Esophagus squamous epithelium (tissue), 5 donors: ENCODE data around the gene BCAP29. TPM values are rescaled to one million over a fixed set of nuclear protein-coding genes. Genes with fewer than 3 reads are reported as not detected.

Source experiments
- DNase-seq: peaks from one replicate; lab custom pipeline; 2025; lab: John Stamatoyannopoulos, UW
- H3K27ac ChIP-seq, 4 donors: fragments of 200-600 bp; sonication (generic); one replicate each; pipeline ENCODE4 v1.5.1; 2016 to 2019; ENCODE audit warnings: mild to moderate bottlenecking in 1 of 4
- H3K27me3 ChIP-seq, 4 donors: fragments of 200-600 bp; sonication (generic); 1 replicate in 3 of 4; 2 replicates in 1 of 4; pipeline versions ENCODE4 v1.5.1 to v1.6.0; 2017 to 2021; ENCODE audit warnings: antibody characterized with exemption in 1 of 4
- H3K36me3 ChIP-seq, 3 donors: fragments of 200-600 bp; sonication (generic); one replicate each; pipeline ENCODE4 v1.5.1; 2016 to 2019
- H3K4me1 ChIP-seq, 3 donors: fragments of 200-600 bp; sonication (generic); one replicate each; pipeline ENCODE4 v1.5.1; 2017 to 2019
- H3K4me3 ChIP-seq, 4 donors: fragments of 200-600 bp; sonication (generic); 1 replicate in 3 of 4; 2 replicates in 1 of 4; pipeline ENCODE4 v1.5.1; 2016 to 2019; ENCODE audit warnings: mild to moderate bottlenecking in 2 of 4, moderate library complexity in 1 of 4
- H3K9me3 ChIP-seq, 3 donors: fragments of 200-600 bp; sonication (generic); one replicate each; pipeline ENCODE4 v1.5.1; 2016 to 2019
- POLR2A ChIP-seq, 4 donors: fragments of 450-650 bp; IDR thresholded peaks; one replicate each; pipeline ENCODE4 v1.6.1; 2017; ENCODE audit warnings: antibody characterized with exemption in 4 of 4, mild to moderate bottlenecking in 4 of 4, moderate library complexity in 3 of 4
- WGBS, 2 donors: methylation state at CpG; one replicate each; pipeline ENCODE4 v1.1.5; 2018; 5-methylcytosine and 5-hydroxymethylcytosine counted together
- intact Hi-C: fragments of 100-400 bp; cut with DNase I; formaldehyde crosslinking; loops from one replicate; pipeline ENCODE4 v1.15.0; 2022
- total RNA-seq, 4 donors: library from RNA; depleted of rRNA; stranded (reverse); fragments of >200 nt; gene quantifications; one replicate each; pipeline ENCODE4 v1.1.0, GENCODE V29; 2016
- TF ChIP-seq, protein P1 (sequence below), 6 experiments: fragments of 450-650 bp in 4 of 6; fragments of 200-600 bp in 2 of 6; sonication (generic) in 2 of 6; IDR thresholded peaks; one replicate each; pipeline ENCODE4 v1.5.1; 2016 to 2019; ENCODE audit warnings: antibody characterized with exemption in 6 of 6, mild to moderate bottlenecking in 4 of 6, moderate library complexity in 4 of 6
- donor health status: DM: yes; HTN: yes; CAD: no.

BCAP29 gene
- total RNA-seq, 4 donors from 2014 or later, result 68.7 to 96.3 (median 92.2) TPM

DNA sequence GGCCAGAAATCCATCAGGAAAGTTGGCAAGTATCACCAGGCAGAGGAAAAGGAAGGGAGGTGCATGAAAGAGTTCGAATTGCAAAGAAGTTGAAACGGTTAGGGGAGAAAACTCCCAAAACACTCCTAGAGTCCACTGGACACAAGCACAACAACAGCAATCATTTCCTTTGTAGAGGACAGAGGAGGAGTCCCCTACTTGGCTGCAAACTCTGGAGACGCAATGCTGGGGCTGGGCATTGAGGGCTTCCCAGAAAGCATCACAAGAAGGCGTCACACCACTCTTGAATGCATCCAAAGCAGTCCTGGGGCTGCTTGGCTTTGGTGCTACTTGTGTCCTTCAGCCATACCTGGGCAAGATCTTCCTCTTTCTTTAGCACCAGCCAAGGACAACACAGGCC is 62.5 kb downstream of the BCAP29 start:
- 70 to 76% methylated on average over 4 of the region's 4 CpGs for WGBS, 2 donors

DNA sequence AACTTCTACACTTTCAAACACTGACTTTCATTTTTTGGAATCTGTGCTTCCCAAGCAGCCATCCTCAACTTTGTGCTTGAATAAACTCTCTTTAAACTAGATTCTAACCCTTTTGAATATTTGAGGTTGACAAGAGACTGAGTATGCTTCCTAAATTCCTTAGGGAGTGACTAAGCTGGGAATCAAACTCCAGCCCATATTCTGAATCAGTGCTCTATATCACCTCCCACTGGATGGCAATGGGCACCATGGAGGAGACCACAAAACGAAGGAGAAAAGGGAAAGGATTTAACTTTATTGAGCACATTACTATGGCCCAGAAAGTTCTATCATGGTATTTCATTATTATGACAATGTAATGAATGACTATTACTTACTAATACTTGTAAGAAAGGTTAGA is 63.4 kb downstream of the BCAP29 start:
- peaks cover 0 to 9% (median 0%) of the 10 kb centered on the region in 3 donors for H3K4me1 ChIP-seq
- WGBS, 2 donors, result 42 to 65% methylated on average over 1 of the region's 1 CpG
- intact Hi-C loops, result no loop called here
- TF ChIP-seq, protein P1, sequence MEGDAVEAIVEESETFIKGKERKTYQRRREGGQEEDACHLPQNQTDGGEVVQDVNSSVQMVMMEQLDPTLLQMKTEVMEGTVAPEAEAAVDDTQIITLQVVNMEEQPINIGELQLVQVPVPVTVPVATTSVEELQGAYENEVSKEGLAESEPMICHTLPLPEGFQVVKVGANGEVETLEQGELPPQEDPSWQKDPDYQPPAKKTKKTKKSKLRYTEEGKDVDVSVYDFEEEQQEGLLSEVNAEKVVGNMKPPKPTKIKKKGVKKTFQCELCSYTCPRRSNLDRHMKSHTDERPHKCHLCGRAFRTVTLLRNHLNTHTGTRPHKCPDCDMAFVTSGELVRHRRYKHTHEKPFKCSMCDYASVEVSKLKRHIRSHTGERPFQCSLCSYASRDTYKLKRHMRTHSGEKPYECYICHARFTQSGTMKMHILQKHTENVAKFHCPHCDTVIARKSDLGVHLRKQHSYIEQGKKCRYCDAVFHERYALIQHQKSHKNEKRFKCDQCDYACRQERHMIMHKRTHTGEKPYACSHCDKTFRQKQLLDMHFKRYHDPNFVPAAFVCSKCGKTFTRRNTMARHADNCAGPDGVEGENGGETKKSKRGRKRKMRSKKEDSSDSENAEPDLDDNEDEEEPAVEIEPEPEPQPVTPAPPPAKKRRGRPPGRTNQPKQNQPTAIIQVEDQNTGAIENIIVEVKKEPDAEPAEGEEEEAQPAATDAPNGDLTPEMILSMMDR (IDR thresholded peaks at IDR 0.05), result no peak
- TF ChIP-seq POLR2A (IDR thresholded peaks at IDR 0.05), result no peak
- no peak overlapping the region for H3K27ac ChIP-seq
- no peak overlapping the region for H3K4me3 ChIP-seq
- no peak for DNase-seq
- H3K9me3 ChIP-seq, result no peaks in the 10 kb centered on the region
- H3K27me3 ChIP-seq, result no peaks in the 10 kb centered on the region
- no peaks in the 10 kb centered on the region for H3K36me3 ChIP-seq

More for the DNA sequence above, 62.5 kb downstream of the BCAP29 start:
- H3K9me3 ChIP-seq, result no peaks in the 10 kb centered on the region
- peaks cover 0 to 9% (median 0%) of the 10 kb centered on the region in 3 donors for H3K4me1 ChIP-seq
- no peak overlapping the region for H3K4me3 ChIP-seq
- no peaks in the 10 kb centered on the region for H3K27me3 ChIP-seq
- TF ChIP-seq, protein P1 (IDR thresholded peaks at IDR 0.05), result no peak
- TF ChIP-seq POLR2A (IDR thresholded peaks at IDR 0.05), result no peak
- no peak for DNase-seq
- intact Hi-C loops, result no loop called here
- no peaks in the 10 kb centered on the region for H3K36me3 ChIP-seq
- H3K27ac ChIP-seq, result no peak overlapping the region

DNA sequence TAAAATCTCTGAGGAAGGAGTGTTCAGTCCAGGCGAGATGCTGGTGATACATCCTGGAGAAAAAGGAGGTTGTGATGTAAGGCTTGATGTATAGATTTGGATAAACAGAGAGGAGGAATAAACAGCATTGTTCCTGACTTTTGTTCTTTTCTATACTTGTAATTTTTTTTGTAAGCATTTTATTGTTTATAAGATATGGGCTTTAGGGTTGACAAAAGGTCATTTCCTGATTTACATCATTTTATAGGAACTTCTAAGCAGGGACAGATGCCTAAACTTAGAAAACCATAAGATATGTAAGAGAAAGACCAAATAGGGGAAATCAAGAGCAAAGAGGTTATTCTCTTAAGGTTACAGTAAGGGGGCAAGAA is 63.9 kb downstream of the BCAP29 start:
- Histone ChIP-seq H3K27me3 (no peaks in the 10 kb centered on the region), H3K36me3 (no peaks in the 10 kb centered on the region), H3K9me3 (no peaks in the 10 kb centered on the region), H3K4me3 (no peak overlapping the region), H3K27ac (no peak overlapping the region), H3K4me1 (peaks cover 0 to 9% (median 0%) of the 10 kb centered on the region in 3 donors)
- WGBS, 2 donors, result 70 to 85% methylated on average over 1 of the region's 1 CpG
- no peak for TF ChIP-seq POLR2A (IDR thresholded peaks at IDR 0.05)
- TF ChIP-seq, protein P1 (IDR thresholded peaks at IDR 0.05), result no peak
- DNase-seq, result no peak
- intact Hi-C loops, result no loop called here

DNA sequence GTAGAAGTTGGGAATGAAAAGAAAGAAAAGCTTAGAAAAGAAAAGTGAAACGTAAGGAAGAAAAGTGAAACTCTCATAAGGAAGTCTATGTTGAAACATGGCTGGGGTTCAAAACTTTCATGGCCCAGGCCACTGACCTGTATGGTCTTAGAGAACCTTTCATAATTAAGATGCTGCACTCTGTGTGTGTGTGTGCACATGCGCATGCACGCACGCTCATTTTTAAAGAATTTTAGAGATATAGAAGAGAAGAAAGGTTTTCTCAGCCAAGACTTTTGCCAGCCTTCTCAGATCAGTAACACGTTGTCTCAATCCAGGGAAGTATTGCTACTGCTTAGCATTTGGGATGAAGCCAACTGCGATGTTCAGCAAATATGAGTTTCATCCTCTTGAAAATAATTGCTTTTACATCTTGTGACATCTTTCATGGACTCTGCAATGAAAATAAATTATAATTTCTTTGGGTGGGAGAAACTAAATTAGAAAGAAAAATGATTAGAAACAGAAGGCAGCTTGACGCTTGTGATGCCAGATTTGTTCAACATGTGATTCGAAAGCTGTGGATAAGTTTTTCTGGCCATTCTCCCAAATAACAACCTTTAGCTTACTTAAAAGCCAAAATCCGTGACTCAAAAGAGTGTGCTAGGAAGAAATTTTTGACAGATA is 64.4 kb downstream of the BCAP29 start:
- no peak for TF ChIP-seq POLR2A (IDR thresholded peaks at IDR 0.05)
- TF ChIP-seq, protein P1 (IDR thresholded peaks at IDR 0.05), result no peak
- intact Hi-C loops, result no loop called here
- H3K36me3 ChIP-seq, result no peaks in the 10 kb centered on the region
- DNase-seq, result no peak
- no peaks in the 10 kb centered on the region for H3K27me3 ChIP-seq
- H3K4me1 ChIP-seq, result peaks cover 0 to 9% (median 0%) of the 10 kb centered on the region in 3 donors
- WGBS, 2 donors, result 39 to 45% methylated on average over 9 of the region's 9 CpGs
- H3K4me3 ChIP-seq, result peak overlapping the region in 1 of 4 donors; percentile 7
- H3K27ac ChIP-seq, result no peak overlapping the region
- no peaks in the 10 kb centered on the region for H3K9me3 ChIP-seq

DNA sequence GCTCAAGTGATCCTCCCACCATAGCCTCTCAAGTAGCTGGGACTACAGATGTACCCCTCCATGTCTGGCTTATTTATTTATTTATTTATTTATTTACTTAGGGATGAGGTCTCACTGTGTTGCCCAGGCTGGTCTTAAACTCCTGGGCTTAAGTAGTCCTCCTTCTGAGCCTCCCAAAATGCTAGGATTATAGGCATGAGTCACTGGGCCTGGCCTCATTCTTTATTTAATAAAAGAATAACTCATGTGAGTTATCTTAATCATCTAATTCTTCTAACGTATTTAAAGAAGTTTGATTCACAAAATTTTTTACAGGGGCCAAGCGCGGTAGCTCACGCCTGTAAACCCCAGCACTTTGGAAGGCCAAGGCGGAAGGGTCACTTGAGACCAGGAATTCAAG is 72.6 kb downstream of the BCAP29 start:
- Histone ChIP-seq H3K4me3 (no peak overlapping the region), H3K4me1 (no peaks in the 10 kb centered on the region), H3K9me3 (peaks cover 0 to 6% (median 0%) of the 10 kb centered on the region in 3 donors), H3K27ac (no peak overlapping the region), H3K27me3 (no peaks in the 10 kb centered on the region), H3K36me3 (no peaks in the 10 kb centered on the region)
- 80 to 82% methylated on average over 5 of the region's 5 CpGs for WGBS, 2 donors
- no peak for DNase-seq
- intact Hi-C loops, result no loop called here
- TF ChIP-seq, protein P1 (IDR thresholded peaks at IDR 0.05), result no peak
- TF ChIP-seq POLR2A (IDR thresholded peaks at IDR 0.05), result no peak
